ENCODE results near the gene PDE4B.

The PDE4B gene

GRCh38 chr1:65792669-65793358 lies at the start of gene PDE4B:
Gene PDE4B (plus strand): TSS chr1:65792895.
- peak; percentile 77 for DNase-seq

- DNase-seq = no peak
These were observed 48.0 kb upstream of the PDE4B start for GRCh38 chr1:65744731-65745130.

GRCh38 chr1:65751961-65752360 lies 40.7 kb upstream of the PDE4B start:
- no peak for DNase-seq

GRCh38 chr1:65756616-65757015 lies 36.1 kb upstream of the PDE4B start:
- DNase-seq = no peak

- DNase-seq = no peak
These were observed 35.2 kb upstream of the PDE4B start for GRCh38 chr1:65757531-65757930.

- no peak for DNase-seq
These were observed 34.6 kb upstream of the PDE4B start for GRCh38 chr1:65758128-65758527.

- no peak for DNase-seq
These were observed 33.2 kb upstream of the PDE4B start for GRCh38 chr1:65759516-65759915.

GRCh38 chr1:65762081-65762862 lies 30.4 kb upstream of the PDE4B start:
- peak; percentile 81 for DNase-seq

GRCh38 chr1:65764052-65764451 lies 28.6 kb upstream of the PDE4B start:
- DNase-seq = no peak

- DNase-seq = no peak
These were observed 27.1 kb upstream of the PDE4B start for GRCh38 chr1:65765631-65766030.

- DNase-seq = peak; percentile 79
These were observed 23.1 kb upstream of the PDE4B start for GRCh38 chr1:65769636-65770035.

GRCh38 chr1:65772607-65773006 lies 20.1 kb upstream of the PDE4B start:
- no peak for DNase-seq

GRCh38 chr1:65773391-65774123 lies 19.1 kb upstream of the PDE4B start:
- DNase-seq = peak; percentile 41

GRCh38 chr1:65788762-65789161 lies 3.9 kb upstream of the PDE4B start:
- DNase-seq = no peak

- peak; percentile 37 for DNase-seq
These were observed 1.3 kb upstream of the PDE4B start for GRCh38 chr1:65791396-65791795.

- DNase-seq = peak; percentile 47
These were observed 660 bp upstream of the PDE4B start for GRCh38 chr1:65791801-65792668.

GRCh38 chr1:65793359-65793732 lies 651 bp downstream of the PDE4B start:
- peak; percentile 40 for DNase-seq

- no peak for DNase-seq
These were observed 2.6 kb downstream of the PDE4B start for GRCh38 chr1:65795311-65795710.

GRCh38 chr1:65799601-65800000 lies 6.9 kb downstream of the PDE4B start:
- DNase-seq = no peak

GRCh38 chr1:65804584-65804983 lies 11.9 kb downstream of the PDE4B start:
- DNase-seq = no peak

GRCh38 chr1:65812065-65812464 lies 19.4 kb downstream of the PDE4B start:
- DNase-seq = peak; percentile 97

- DNase-seq = peak; percentile 76
These were observed 21.3 kb downstream of the PDE4B start for GRCh38 chr1:65813956-65814355.

GRCh38 chr1:65814752-65815151 lies 22.1 kb downstream of the PDE4B start:
- DNase-seq = no peak

Data from EL (cell line).